IMR-90 (cell line): ENCODE measurements around the gene ATP4A.

ENCODE experiments used
- CTCF ChIP-seq: conservative IDR thresholded peaks from 2 replicates; pipeline ENCODE4 v1.5.1; 2012; ENCODE audit warnings: mild to moderate bottlenecking, low read depth, low read length, improper control_type of control experiment
- MXI1 ChIP-seq: IDR thresholded peaks from 2 replicates; pipeline ENCODE4 v1.6.1; 2012; ENCODE audit warnings: low read depth, mild to moderate bottlenecking, low read length, moderate library complexity, borderline replicate concordance
- USF2 ChIP-seq: fragments of 150-350 bp; IDR thresholded peaks from 2 replicates; pipeline ENCODE4 v1.6.1; 2017; ENCODE audit warnings: mild to moderate bottlenecking, antibody characterized with exemption, low read length, low read depth

GRCh38 chr19:35590875-35591274 is 27.4 kb upstream of the ATP4A start:
- TF ChIP-seq MXI1 (no peak), USF2 (no peak), CTCF (no peak)
